Panc1 (cell line): ENCODE measurements around the gene TAP2. TPM values are rescaled to one million over a fixed set of nuclear protein-coding genes. Genes with fewer than 3 reads are reported as not detected.

ENCODE experiments used
- ATAC-seq: fragments of 200-7000 bp; cut with Tn5 transposase; 2 replicates; pipeline ENCODE4 v1.9.1; 2020; ENCODE audit warnings: mild to moderate bottlenecking, moderate library complexity
- BruUV-seq: library from RNA; stranded (reverse); fragments of 400-500 nt; replicated peaks from 2 replicates; lab custom pipeline; 2021; lab: Mats Ljungman, UMichigan
- CTCF ChIA-PET: fragments of 300-600 bp; sonication (Branson Sonifier 250); formaldehyde crosslinking; loops from one replicate; lab custom pipeline; 2022; ENCODE audit warnings: antibody characterized with exemption; lab: Charles Lee
- POLR2A ChIA-PET: fragments of 300-600 bp; sonication (Branson Sonifier 250); formaldehyde crosslinking; loops from one replicate; lab custom pipeline; 2022; ENCODE audit warnings: antibody characterized with exemption; lab: Charles Lee
- DNase-seq: peaks from one replicate; pipeline ENCODE4 v3.0.0-alpha.2; 2010; ENCODE audit warnings: low read depth, low spot score
- H3K27ac ChIP-seq: 2 replicates; pipeline ENCODE4 v1.5.1; 2011; ENCODE audit warnings: mild to moderate bottlenecking, low read length, inconsistent platforms
- H3K27me3 ChIP-seq: fragments of 200-500 bp; sonication (Bioruptor generic); 2 replicates; pipeline ENCODE4 v1.6.0; 2014; ENCODE audit warnings: low read length, inconsistent platforms; ENCODE audit not compliant: control insufficient read depth, insufficient read depth
- H3K36me3 ChIP-seq: fragments of 200-500 bp; sonication (Bioruptor generic); 2 replicates; pipeline ENCODE4 v1.5.1; 2014; ENCODE audit warnings: inconsistent platforms, mild to moderate bottlenecking, low read length, moderate library complexity; ENCODE audit not compliant: control insufficient read depth, insufficient read depth
- H3K4me1 ChIP-seq: 2 replicates; pipeline ENCODE4 v1.5.1; 2011; ENCODE audit warnings: inconsistent platforms, mild to moderate bottlenecking, low read length, moderate library complexity; ENCODE audit not compliant: control insufficient read depth, insufficient read depth
- H3K4me3 ChIP-seq, 2 experiments: 2 replicates each; pipeline ENCODE4 v1.5.1; 2011 to 2012; ENCODE audit warnings: low read depth in 2 of 2, low read length in 2 of 2, mild to moderate bottlenecking in 2 of 2, inconsistent platforms in 1 of 2, moderate library complexity in 1 of 2
- H3K9me3 ChIP-seq: fragments of 200-500 bp; sonication (Bioruptor generic); 2 replicates; pipeline ENCODE4 v1.5.1; 2014; ENCODE audit warnings: low read depth, mild to moderate bottlenecking, inconsistent platforms, low read length, moderate library complexity; ENCODE audit not compliant: control insufficient read depth, insufficient read depth
- POLR2AphosphoS5 ChIP-seq: IDR thresholded peaks from 2 replicates; pipeline ENCODE4 v1.6.1; 2012; ENCODE audit warnings: mild to moderate bottlenecking, low read depth, low read length, moderate library complexity
- SIN3A ChIP-seq: IDR thresholded peaks from 2 replicates; pipeline ENCODE4 v1.6.1; 2012; ENCODE audit warnings: low read depth, mild to moderate bottlenecking, low read length, moderate library complexity, borderline replicate concordance; ENCODE audit not compliant: insufficient read depth
- TCF7L2 ChIP-seq: IDR thresholded peaks from 2 replicates; pipeline ENCODE4 v1.6.1; 2011; ENCODE audit warnings: mild to moderate bottlenecking, low read depth, low read length, inconsistent platforms
- in situ Hi-C: cut with HindIII; loops from 2 replicates; pipeline ENCODE4 v1.10.0; 2016; ENCODE audit warnings: low sequenced_read_pairs, low pct_unique_long_range_greater_than_20kb
- intact Hi-C: fragments of 100-400 bp; cut with micrococcal nuclease; formaldehyde crosslinking; loops from one replicate; pipeline ENCODE4 v1.10.0; 2022; ENCODE audit not compliant: unreplicated experiment
- total RNA-seq: library from RNA; stranded (reverse); gene quantifications from one replicate; pipeline ENCODE4 v1.2.1, GENCODE V29; 2021; ENCODE audit not compliant: unreplicated experiment
- TF ChIP-seq, protein P1 (sequence below), 2 experiments: IDR thresholded peaks; 2 replicates each; pipeline ENCODE4 v1.6.1; 2011 to 2012; ENCODE audit warnings: low read depth in 2 of 2, control low read depth in 1 of 2, low read length in 1 of 2, mild to moderate bottlenecking in 1 of 2, moderate library complexity in 1 of 2; ENCODE audit not compliant: insufficient read depth in 1 of 2
- TF ChIP-seq, protein P2 (sequence below): fragments of 450-650 bp; IDR thresholded peaks from 2 replicates; pipeline ENCODE4 v1.5.1; 2017; ENCODE audit warnings: mild to moderate bottlenecking

TAP2 gene
- total RNA-seq, 1 experiment from 2014 or later, result 93.6 TPM

DNA sequence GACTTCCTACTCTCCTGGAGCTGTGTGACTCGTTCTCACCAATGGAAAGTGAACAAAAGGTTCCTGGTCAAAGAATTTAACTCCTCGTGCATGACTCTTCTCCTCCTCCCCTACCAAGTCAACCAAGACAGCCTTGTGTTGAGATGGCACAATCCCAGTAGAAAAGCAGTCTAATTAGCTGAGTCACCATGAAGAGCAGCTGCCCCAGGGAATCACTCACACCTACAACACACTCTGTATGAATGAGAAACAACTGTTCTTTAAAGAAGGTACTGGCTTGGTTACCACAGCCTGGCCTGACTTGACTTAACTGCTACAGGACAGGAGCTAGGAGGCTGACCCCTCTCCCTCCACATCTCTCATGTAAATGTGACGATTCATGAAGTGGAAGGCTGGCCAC lies 18.8 kb downstream of the TAP2 start:
- intact Hi-C loops, result no loop called here

DNA sequence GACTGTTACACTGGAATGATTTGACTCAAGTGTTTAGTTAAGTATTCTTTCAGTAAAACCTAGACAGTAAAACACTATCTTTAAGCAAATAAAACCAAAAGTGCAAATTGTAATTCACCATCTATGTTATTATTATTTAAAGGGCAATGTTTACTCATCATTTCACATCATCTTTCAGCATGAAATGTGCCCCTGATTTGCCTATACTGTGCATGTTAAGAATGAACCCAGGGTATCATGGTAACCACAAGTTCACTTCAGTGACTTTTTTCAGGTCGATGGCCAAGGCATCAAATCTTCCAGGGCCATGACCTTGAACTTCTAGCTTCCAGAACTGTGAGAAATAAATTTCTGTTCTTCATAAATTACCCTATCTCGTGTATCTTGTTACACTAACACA lies 19.7 kb downstream of the TAP2 start:
- intact Hi-C loops, result no loop called here
- BruUV-seq, result no TSS peak
- in situ Hi-C loops, result no loop called here
- no peak overlapping the region for H3K27ac ChIP-seq
- ChIA-PET CTCF (no interaction called here), POLR2A (no interaction called here)
- TF ChIP-seq, protein P1, sequence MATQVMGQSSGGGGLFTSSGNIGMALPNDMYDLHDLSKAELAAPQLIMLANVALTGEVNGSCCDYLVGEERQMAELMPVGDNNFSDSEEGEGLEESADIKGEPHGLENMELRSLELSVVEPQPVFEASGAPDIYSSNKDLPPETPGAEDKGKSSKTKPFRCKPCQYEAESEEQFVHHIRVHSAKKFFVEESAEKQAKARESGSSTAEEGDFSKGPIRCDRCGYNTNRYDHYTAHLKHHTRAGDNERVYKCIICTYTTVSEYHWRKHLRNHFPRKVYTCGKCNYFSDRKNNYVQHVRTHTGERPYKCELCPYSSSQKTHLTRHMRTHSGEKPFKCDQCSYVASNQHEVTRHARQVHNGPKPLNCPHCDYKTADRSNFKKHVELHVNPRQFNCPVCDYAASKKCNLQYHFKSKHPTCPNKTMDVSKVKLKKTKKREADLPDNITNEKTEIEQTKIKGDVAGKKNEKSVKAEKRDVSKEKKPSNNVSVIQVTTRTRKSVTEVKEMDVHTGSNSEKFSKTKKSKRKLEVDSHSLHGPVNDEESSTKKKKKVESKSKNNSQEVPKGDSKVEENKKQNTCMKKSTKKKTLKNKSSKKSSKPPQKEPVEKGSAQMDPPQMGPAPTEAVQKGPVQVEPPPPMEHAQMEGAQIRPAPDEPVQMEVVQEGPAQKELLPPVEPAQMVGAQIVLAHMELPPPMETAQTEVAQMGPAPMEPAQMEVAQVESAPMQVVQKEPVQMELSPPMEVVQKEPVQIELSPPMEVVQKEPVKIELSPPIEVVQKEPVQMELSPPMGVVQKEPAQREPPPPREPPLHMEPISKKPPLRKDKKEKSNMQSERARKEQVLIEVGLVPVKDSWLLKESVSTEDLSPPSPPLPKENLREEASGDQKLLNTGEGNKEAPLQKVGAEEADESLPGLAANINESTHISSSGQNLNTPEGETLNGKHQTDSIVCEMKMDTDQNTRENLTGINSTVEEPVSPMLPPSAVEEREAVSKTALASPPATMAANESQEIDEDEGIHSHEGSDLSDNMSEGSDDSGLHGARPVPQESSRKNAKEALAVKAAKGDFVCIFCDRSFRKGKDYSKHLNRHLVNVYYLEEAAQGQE (IDR thresholded peaks at IDR 0.05; ENCODE audit: insufficient read depth in 1 of 2, low read depth in 2 of 2, low read length in 1 of 2), result no peak
- TF ChIP-seq TCF7L2 (no peak), POLR2AphosphoS5 (no peak), SIN3A (no peak)
- TF ChIP-seq, protein P2, sequence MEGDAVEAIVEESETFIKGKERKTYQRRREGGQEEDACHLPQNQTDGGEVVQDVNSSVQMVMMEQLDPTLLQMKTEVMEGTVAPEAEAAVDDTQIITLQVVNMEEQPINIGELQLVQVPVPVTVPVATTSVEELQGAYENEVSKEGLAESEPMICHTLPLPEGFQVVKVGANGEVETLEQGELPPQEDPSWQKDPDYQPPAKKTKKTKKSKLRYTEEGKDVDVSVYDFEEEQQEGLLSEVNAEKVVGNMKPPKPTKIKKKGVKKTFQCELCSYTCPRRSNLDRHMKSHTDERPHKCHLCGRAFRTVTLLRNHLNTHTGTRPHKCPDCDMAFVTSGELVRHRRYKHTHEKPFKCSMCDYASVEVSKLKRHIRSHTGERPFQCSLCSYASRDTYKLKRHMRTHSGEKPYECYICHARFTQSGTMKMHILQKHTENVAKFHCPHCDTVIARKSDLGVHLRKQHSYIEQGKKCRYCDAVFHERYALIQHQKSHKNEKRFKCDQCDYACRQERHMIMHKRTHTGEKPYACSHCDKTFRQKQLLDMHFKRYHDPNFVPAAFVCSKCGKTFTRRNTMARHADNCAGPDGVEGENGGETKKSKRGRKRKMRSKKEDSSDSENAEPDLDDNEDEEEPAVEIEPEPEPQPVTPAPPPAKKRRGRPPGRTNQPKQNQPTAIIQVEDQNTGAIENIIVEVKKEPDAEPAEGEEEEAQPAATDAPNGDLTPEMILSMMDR, result no peak
- no peaks in the 10 kb centered on the region; the same call in 1 of the 2 replicates for H3K27me3 ChIP-seq
- no peak for ATAC-seq
- no peak overlapping the region for H3K4me3 ChIP-seq
- no peaks in the 10 kb centered on the region for H3K4me1 ChIP-seq
- DNase-seq, result no peak
- no peaks in the 10 kb centered on the region for H3K9me3 ChIP-seq
- no peaks in the 10 kb centered on the region for H3K36me3 ChIP-seq

More for the DNA sequence above, 18.8 kb downstream of the TAP2 start:
- no peak for DNase-seq
- H3K27me3 ChIP-seq, result no peaks in the 10 kb centered on the region; the same call in 1 of the 2 replicates
- no peak overlapping the region for H3K4me3 ChIP-seq
- POLR2A ChIA-PET, result no interaction called here
- CTCF ChIA-PET, result no interaction called here
- no peaks in the 10 kb centered on the region for H3K9me3 ChIP-seq
- ATAC-seq, result peak; percentile 30; the same call in 1 of the 2 replicates
- no TSS peak for BruUV-seq
- in situ Hi-C loops, result no loop called here
- H3K36me3 ChIP-seq, result no peaks in the 10 kb centered on the region
- H3K4me1 ChIP-seq, result no peaks in the 10 kb centered on the region
- no peak overlapping the region for H3K27ac ChIP-seq
- TF ChIP-seq, protein P1 (IDR thresholded peaks at IDR 0.05; ENCODE audit: insufficient read depth in 1 of 2, low read depth in 2 of 2, low read length in 1 of 2), result no peak
- TF ChIP-seq POLR2AphosphoS5 (no peak), SIN3A (no peak), TCF7L2 (no peak)
- TF ChIP-seq, protein P2, result no peak
